Globus pallidus (tissue), 1 donor: ENCODE results near the gene TCF4.

Experiments used
- DNase-seq: peaks from one replicate; pipeline ENCODE4 v3.0.0-alpha.2; 2015; ENCODE audit warnings: low spot score

Gene TCF4

GRCh38 chr18:55261253-55261652 is 326.7 kb downstream of the TCF4 start:
- DNase-seq, result no peak

DNA sequence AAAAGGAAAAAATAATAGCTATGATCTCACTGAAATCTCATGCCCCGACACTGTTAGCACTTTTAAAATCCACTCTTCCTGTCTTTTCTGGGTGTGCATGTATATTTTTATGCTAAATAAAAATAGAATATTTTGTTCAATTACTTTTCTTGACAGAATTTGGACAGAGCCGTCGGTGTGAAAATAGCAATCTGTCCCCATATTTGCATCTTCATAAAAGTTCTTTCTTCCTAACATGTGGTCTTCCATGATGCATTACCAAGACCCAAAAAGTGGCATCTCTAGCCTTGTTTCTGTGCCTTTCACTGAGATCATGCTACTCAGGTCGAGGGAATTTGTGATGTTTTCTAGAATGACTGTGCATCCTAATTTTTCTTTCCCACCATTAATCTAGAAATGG is 329.9 kb downstream of the TCF4 start:
- no peak for DNase-seq

GRCh38 chr18:55256929-55257289 is 331.1 kb downstream of the TCF4 start:
- DNase-seq, result no peak

DNA sequence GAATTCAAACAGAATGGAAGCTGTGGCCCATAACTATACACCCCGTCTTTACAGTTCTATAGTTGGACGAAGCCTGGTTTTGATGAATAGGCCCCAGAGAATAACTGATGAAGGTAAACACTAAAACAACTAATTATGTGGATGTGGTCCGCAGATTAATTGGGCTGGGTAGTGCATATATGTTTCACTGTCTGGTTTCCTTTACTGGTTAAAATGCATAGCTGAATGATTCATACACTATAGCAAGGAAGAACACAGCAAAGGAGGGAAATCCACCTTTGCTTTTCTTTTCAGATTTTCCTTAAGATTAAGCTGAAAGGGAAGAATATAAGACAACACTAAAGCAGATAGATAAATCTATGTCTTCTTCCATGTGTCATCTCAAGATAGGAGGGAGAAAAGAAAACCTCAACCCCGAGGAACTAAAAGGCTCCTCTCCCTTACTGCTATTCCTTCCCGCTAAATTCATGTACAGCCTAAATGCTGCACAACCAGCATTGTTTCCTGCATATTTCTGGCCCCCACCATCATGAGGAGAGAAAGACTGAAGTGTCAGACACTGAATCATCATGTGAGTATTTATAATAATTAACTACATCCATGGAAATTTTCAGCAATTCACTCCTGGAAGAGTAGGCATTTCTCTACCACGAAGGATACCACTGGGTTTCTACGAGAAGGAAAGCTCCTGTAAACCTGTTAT is 331.6 kb downstream of the TCF4 start:
- no peak for DNase-seq

- DNase-seq, result no peak
These were observed 334.2 kb downstream of the TCF4 start for GRCh38 chr18:55253814-55254213.

- no peak for DNase-seq
These were observed 335.1 kb downstream of the TCF4 start for GRCh38 chr18:55252901-55253300.

GRCh38 chr18:55252053-55252675 is 335.8 kb downstream of the TCF4 start:
- DNase-seq, result no peak

GRCh38 chr18:55251254-55251971 is 336.6 kb downstream of the TCF4 start:
- no peak for DNase-seq

GRCh38 chr18:55250768-55251173 is 337.2 kb downstream of the TCF4 start:
- DNase-seq, result no peak

- no peak for DNase-seq
These were observed 338.4 kb downstream of the TCF4 start for GRCh38 chr18:55249550-55249949.

DNA sequence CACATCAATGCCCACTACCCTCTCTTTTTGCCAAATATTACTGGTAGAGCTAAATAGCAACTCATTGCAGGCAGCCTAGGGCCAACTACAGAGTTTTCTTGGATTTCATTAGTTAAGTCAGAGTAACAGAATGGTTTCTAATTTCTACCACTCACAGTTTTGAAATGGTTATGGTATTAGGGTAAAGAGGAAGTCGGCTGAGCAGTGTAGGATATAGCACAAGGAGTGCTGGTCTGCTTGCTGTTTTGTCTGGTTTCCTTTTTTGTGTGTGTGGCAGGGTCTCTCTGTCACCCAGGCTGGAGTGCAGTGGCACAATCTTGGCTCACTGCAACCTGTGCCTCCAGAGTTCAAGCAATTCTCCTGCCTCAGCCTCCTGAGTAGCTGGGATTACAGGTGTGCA is 339.5 kb downstream of the TCF4 start:
- DNase-seq, result no peak

DNA sequence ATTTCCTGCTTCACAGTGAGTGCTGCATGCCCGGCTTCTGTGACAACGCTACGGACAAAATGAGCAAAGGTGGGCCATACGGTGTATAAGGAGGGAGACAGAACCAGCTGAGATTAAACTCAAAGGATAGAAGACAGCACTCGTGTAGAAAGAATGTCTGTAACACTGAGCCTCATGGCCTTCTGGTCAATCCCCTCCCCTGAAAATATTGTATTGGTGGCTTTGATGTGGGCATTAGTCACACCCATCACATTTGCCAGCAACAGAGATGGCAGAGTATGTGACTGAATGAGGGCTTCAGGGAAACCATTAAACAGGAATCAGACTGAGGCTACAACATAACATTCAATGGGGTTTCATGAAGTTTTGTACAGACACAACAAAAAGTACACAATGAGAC is 341.0 kb downstream of the TCF4 start:
- DNase-seq, result no peak

- no peak for DNase-seq
These were observed 341.7 kb downstream of the TCF4 start for GRCh38 chr18:55246278-55246677.

- DNase-seq, result no peak
These were observed 342.8 kb downstream of the TCF4 start for GRCh38 chr18:55245211-55245614.

GRCh38 chr18:55244546-55244945 is 343.4 kb downstream of the TCF4 start:
- DNase-seq, result no peak

DNA sequence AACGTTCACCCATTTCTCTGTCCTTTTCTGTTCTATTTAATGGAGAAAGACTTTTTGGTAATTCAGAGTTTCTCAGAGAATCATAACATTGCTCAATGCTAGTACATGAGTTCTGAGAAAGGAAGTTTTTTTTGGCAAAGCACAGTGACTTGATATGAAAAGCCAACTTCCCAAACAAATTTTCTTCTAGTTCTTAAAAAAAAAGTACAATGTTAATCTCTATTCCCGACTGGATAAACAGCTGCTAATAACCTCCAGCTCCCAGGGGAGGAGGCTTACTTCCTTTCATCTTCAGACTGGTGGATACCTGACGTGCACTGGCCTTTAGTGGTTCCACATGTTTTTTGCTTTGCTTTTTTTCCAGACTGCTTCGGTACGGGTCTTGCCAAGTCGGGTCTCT is 344.1 kb downstream of the TCF4 start:
- DNase-seq, result no peak

DNA sequence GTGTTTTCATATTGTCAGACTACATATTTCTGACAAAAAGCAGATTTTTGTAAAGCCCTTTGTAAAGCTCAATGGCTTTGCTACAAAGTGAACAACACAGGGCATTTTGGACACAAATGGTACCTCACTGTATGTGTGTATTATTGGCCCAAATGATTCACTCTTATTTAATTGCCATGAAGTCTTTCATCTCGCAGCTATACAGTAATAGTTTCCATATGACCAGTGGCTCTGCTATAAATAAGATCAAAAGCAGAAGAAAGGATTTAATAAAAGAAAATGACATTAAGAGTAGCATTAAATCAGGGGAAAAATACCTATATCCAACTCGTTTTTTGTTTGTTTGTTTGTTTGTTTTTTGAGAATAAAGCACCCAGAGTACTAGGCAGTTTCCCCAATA is 344.7 kb downstream of the TCF4 start:
- no peak for DNase-seq

- no peak for DNase-seq
These were observed 347.0 kb downstream of the TCF4 start for GRCh38 chr18:55240978-55241377.

DNA sequence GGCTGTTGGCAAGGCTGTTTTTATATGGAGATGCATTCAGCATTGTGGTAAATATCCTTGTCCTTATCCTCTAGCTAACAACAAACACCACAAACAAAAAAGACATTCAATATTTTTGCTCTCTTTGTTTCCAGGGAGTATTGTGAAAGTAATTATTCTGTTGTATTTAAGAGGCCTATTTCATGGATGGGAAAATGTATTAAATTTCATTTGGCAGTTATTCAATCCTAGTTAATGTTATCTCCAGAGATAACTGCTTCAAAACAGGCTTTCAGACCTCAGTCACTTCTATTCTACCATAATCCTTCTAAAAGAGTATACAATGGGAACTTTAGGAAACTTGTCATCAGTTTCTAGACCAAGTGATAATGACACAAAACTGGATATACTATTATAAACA is 348.3 kb downstream of the TCF4 start:
- no peak for DNase-seq

DNA sequence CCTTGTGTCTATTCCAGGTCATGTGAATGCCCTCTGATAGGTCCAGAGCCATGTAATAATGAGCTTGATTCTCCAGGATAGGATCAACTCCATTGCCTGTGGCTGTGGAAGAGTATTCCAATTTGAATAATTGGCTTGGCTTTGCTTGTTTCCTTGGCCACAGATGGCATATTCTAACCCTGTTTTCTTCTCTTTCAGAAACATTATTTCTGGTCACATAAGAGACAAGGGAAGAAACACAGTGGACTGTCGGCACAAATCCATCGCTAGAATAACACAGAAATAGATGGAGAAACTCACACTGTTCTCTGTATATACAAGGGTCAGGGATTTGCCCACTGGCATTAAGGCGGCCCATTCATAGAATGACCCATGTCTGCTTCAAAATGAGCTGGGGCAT is 350.3 kb downstream of the TCF4 start:
- DNase-seq, result peak; percentile 53

GRCh38 chr18:55236150-55236931 is 351.7 kb downstream of the TCF4 start:
- DNase-seq, result no peak

DNA sequence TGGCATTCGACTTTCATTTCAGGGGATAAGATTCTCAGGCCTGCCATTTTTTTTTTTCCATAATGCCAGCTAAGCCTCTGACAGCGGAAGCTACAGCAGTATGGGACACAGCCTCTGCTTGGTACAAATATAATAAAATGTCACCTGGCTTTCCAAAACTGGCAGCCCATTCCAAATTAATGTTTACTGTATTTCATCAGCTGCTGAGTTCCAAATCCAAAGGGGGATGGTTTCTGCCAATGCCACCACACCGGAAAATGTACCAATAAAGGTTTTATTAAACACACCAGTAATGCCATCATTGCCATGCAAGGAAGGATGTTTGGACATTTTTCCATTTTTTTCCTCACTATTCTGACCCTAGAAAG is 352.9 kb downstream of the TCF4 start:
- no peak for DNase-seq
